GM23338 (cell line): Measurements from ENCODE around the gene IMP3. TPM values are rescaled to one million over a fixed set of nuclear protein-coding genes. Genes with fewer than 3 reads are reported as not detected.

ENCODE experiments used
- ATAC-seq: fragments of 200-7000 bp; cut with Tn5 transposase; 3 replicates; pipeline ENCODE4 v1.9.1; 2020
- DNase-seq: peaks from one replicate; pipeline ENCODE4 v3.0.0-alpha.2; 2015; ENCODE audit warnings: low spot score
- H2AFZ ChIP-seq: fragments of 200-600 bp; sonication (generic); 2 replicates; pipeline ENCODE4 v1.8.0; 2016; ENCODE audit warnings: antibody characterized with exemption, mild to moderate bottlenecking, moderate library complexity
- H3F3A ChIP-seq: fragments of 200-600 bp; sonication (generic); replicated peaks from 2 replicates; pipeline ENCODE4 v1.8.0; 2017; ENCODE audit warnings: antibody characterized with exemption, mixed run types, low read depth
- H3K27ac ChIP-seq: fragments of 200-600 bp; sonication (generic); 2 replicates; pipeline ENCODE4 v1.6.1; 2016; ENCODE audit warnings: low read depth
- H3K27me3 ChIP-seq: fragments of 200-600 bp; sonication (generic); 2 replicates; pipeline ENCODE4 v1.8.0; 2016; ENCODE audit warnings: mild to moderate bottlenecking, mixed run types, moderate library complexity; ENCODE audit not compliant: insufficient read depth
- H3K36me3 ChIP-seq: fragments of 200-600 bp; sonication (generic); 2 replicates; pipeline ENCODE4 v1.8.0; 2016; ENCODE audit warnings: mild to moderate bottlenecking; ENCODE audit not compliant: insufficient read depth
- H3K4me1 ChIP-seq: fragments of 200-600 bp; sonication (generic); 2 replicates; pipeline ENCODE4 v1.8.0; 2016; ENCODE audit warnings: mild to moderate bottlenecking, moderate library complexity; ENCODE audit not compliant: insufficient read depth
- H3K4me2 ChIP-seq: fragments of 200-600 bp; sonication (generic); 2 replicates; pipeline ENCODE4 v1.7.1; 2017; ENCODE audit warnings: mixed run types
- H3K4me3 ChIP-seq: fragments of 200-600 bp; sonication (generic); 2 replicates; pipeline ENCODE4 v1.6.1; 2016; ENCODE audit warnings: mixed run types
- H3K79me2 ChIP-seq: fragments of 200-600 bp; sonication (generic); replicated peaks from 2 replicates; pipeline ENCODE4 v1.8.0; 2017; ENCODE audit warnings: mild to moderate bottlenecking; ENCODE audit not compliant: insufficient read depth
- H3K9me2 ChIP-seq: fragments of 200-600 bp; sonication (generic); 2 replicates; pipeline ENCODE4 v1.8.0; 2017; ENCODE audit not compliant: insufficient read depth
- H4K20me1 ChIP-seq: fragments of 200-600 bp; sonication (generic); replicated peaks from 2 replicates; pipeline ENCODE4 v1.8.0; 2017; ENCODE audit warnings: mild to moderate bottlenecking; ENCODE audit not compliant: insufficient read depth
- H3K27ac Mint-ChIP-seq: 2 replicates; pipeline ENCODE4 v1.8.0; 2020; ENCODE audit warnings: inconsistent platforms, mild to moderate bottlenecking, moderate library complexity, mixed read lengths
- H3K27me3 Mint-ChIP-seq: 3 replicates; pipeline ENCODE4 v1.8.0; 2022; ENCODE audit warnings: low read depth, mild to moderate bottlenecking, moderate library complexity, mixed read lengths, inconsistent platforms; ENCODE audit not compliant: insufficient read depth, poor library complexity
- H3K36me3 Mint-ChIP-seq: 3 replicates; pipeline ENCODE4 v1.8.0; 2021; ENCODE audit warnings: low read depth, mild to moderate bottlenecking, inconsistent platforms, moderate library complexity, mixed read lengths
- H3K4me1 Mint-ChIP-seq: 3 replicates; pipeline ENCODE4 v1.8.0; 2020; ENCODE audit warnings: mild to moderate bottlenecking, inconsistent platforms, mixed read lengths
- H3K4me3 Mint-ChIP-seq: 3 replicates; pipeline ENCODE4 v1.8.0; 2021; ENCODE audit warnings: moderate library complexity, mild to moderate bottlenecking, inconsistent platforms, mixed read lengths
- H3K9me3 Mint-ChIP-seq: 3 replicates; pipeline ENCODE4 v1.8.0; 2020; ENCODE audit warnings: moderate library complexity, mild to moderate bottlenecking, inconsistent platforms, mixed read lengths
- EZH2phosphoT487 ChIP-seq: fragments of 200-600 bp; sonication (generic); IDR thresholded peaks from one replicate; pipeline ENCODE4 v1.8.1; 2018; ENCODE audit warnings: antibody characterized with exemption; ENCODE audit not compliant: unreplicated experiment
- STAT1 ChIP-seq: IDR thresholded peaks from one replicate; pipeline ENCODE4 v1.6.1; 2016; ENCODE audit warnings: antibody characterized with exemption; ENCODE audit not compliant: unreplicated experiment
- ZNF114 ChIP-seq: fragments of 250-450 bp; sonication (Bioruptor Pico); IDR thresholded peaks from 2 replicates; pipeline ENCODE4 v1.5.0; 2020; ENCODE audit warnings: mild to moderate bottlenecking, moderate library complexity
- ZNF331 ChIP-seq: fragments of 250-450 bp; sonication (Bioruptor Pico); IDR thresholded peaks from 2 replicates; pipeline ENCODE4 v1.5.0; 2020; ENCODE audit warnings: low read depth, mild to moderate bottlenecking, moderate library complexity
- ZNF462 ChIP-seq: fragments of 250-450 bp; sonication (Bioruptor Pico); IDR thresholded peaks from 2 replicates; pipeline ENCODE4 v1.5.0; 2020; ENCODE audit warnings: mild to moderate bottlenecking, moderate library complexity
- polyA plus RNA-seq: library from polyadenylated mRNA; unstranded; fragments of >200 nt; fragmentation: Nextera tagmentation; extraction: Ambion mirVana; gene quantifications from 2 replicates; pipeline ENCODE4 v1.2.1, GENCODE V29; 2016
- total RNA-seq: library from RNA; depleted of rRNA; stranded (reverse); fragments of >200 nt; shearing (Covaris generic); gene quantifications from 2 replicates; pipeline ENCODE4 v1.2.3, GENCODE V29; 2014
- TF ChIP-seq, protein P1 (sequence below): IDR thresholded peaks from one replicate; pipeline ENCODE4 v1.6.1; 2018; ENCODE audit warnings: antibody characterized with exemption; ENCODE audit not compliant: unreplicated experiment

The IMP3 gene
- total and polyA plus RNA-seq, 2 experiments from 2014 or later: 210 to 319 TPM

DNA sequence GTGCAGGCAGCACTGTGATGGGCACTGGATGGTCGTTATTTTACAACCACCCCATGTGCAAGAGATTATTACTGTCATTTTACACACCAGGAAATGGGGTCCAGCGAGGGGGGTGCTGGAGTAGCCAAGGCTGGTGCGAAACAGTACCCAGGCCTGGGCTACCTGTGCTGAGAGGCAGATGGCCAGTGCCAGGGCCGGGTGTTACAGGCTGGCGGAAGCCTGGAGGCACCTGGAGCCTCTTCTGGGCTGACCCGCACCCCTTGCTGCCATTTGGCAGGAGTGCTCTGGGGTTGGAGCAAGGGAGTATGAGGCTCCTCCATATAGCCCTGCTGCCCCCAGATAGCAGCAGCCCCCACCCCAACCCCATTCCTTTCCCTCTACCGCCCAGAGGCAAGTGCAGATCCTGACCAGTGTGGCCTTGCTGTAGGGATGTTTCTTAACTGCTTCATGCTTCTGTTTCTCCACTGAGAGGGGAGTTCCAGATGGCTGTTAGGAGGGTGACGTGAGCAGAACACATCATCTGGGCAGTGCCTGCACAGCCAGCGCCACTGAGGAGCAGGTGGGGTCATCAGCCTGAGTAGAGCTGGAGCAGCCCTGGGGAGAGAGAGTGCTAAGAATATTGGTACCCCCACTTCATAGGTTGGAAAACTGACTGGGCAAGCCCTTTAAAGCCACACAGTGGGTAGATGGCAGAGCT is 22.9 kb upstream of the IMP3 start (continued):
- TF ChIP-seq, protein P1, sequence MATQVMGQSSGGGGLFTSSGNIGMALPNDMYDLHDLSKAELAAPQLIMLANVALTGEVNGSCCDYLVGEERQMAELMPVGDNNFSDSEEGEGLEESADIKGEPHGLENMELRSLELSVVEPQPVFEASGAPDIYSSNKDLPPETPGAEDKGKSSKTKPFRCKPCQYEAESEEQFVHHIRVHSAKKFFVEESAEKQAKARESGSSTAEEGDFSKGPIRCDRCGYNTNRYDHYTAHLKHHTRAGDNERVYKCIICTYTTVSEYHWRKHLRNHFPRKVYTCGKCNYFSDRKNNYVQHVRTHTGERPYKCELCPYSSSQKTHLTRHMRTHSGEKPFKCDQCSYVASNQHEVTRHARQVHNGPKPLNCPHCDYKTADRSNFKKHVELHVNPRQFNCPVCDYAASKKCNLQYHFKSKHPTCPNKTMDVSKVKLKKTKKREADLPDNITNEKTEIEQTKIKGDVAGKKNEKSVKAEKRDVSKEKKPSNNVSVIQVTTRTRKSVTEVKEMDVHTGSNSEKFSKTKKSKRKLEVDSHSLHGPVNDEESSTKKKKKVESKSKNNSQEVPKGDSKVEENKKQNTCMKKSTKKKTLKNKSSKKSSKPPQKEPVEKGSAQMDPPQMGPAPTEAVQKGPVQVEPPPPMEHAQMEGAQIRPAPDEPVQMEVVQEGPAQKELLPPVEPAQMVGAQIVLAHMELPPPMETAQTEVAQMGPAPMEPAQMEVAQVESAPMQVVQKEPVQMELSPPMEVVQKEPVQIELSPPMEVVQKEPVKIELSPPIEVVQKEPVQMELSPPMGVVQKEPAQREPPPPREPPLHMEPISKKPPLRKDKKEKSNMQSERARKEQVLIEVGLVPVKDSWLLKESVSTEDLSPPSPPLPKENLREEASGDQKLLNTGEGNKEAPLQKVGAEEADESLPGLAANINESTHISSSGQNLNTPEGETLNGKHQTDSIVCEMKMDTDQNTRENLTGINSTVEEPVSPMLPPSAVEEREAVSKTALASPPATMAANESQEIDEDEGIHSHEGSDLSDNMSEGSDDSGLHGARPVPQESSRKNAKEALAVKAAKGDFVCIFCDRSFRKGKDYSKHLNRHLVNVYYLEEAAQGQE: no peak
- no peak for TF ChIP-seq EZH2phosphoT487

DNA sequence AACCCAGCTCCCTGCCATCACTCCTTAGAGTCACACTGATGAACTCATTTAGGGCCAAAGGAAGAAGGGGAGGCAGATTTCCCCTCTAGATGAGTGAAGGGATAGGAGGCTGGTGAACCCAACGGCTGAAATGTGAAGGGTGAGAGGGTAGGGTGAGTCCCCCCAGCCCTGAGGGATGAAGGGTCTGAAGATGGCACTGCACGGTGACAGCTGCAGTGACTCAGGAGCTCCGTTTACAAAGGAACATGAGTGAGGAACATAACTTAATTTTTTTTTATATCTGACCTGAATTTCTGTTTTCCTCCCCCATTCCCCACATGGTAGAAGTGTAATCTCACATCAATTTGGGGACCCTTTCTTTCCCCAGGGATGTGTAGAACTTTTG is 21.7 kb upstream of the IMP3 start:
- H3K27me3 Mint-ChIP-seq: peaks cover 5% of the 10 kb centered on the region
- no peaks in the 10 kb centered on the region for H3K9me2 ChIP-seq
- H3K4me1 ChIP-seq: no peaks in the 10 kb centered on the region; the same call in 1 of the 2 replicates
- no peaks in the 10 kb centered on the region for H3K27me3 ChIP-seq
- peaks cover 7% of the 10 kb centered on the region; the same call in 2 of the 3 replicates for H3K36me3 Mint-ChIP-seq
- no peaks in the 10 kb centered on the region; the same call in 2 of the 3 replicates for H3K9me3 Mint-ChIP-seq
- no peak overlapping the region for H3K27ac ChIP-seq
- H3K27ac Mint-ChIP-seq: peak overlapping the region; percentile 59; the same call in 1 of the 2 replicates
- peaks cover 11% of the 10 kb centered on the region for H3K4me1 Mint-ChIP-seq
- ATAC-seq (no peak), DNase-seq (no peak)
- H2AFZ ChIP-seq: no peak overlapping the region
- no peaks in the 10 kb centered on the region for H3K79me2 ChIP-seq
- H3K4me3 Mint-ChIP-seq: no peak overlapping the region
- TF ChIP-seq STAT1: no peak
- TF ChIP-seq ZNF462 (CRISPR knock-in tag): no peak
- TF ChIP-seq ZNF331 (CRISPR knock-in tag): no peak
- no peak for TF ChIP-seq ZNF114
- no peak for TF ChIP-seq EZH2phosphoT487
- H3K4me3 ChIP-seq: no peak overlapping the region
- H3K4me2 ChIP-seq: no peak overlapping the region
- H3K36me3 ChIP-seq: no peaks in the 10 kb centered on the region
- H4K20me1 ChIP-seq: peaks cover 10% of the 10 kb centered on the region
- no peaks in the 10 kb centered on the region for H3F3A ChIP-seq
